HG02981 (cell line): ENCODE results near the gene AP4E1.
"Not testable (repeated sequence)": the region's sequence is repeated elsewhere in the genome, so short reads cannot be mapped to it uniquely, and the experiment has no call there.

Source experiments
- ATAC-seq: cut with Tn5 transposase; IDR thresholded peaks from one replicate; pipeline ENCODE4 v1.9.1; 2021; ENCODE audit warnings: mild to moderate bottlenecking, moderate library complexity; ENCODE audit not compliant: unreplicated experiment

The AP4E1 gene

DNA sequence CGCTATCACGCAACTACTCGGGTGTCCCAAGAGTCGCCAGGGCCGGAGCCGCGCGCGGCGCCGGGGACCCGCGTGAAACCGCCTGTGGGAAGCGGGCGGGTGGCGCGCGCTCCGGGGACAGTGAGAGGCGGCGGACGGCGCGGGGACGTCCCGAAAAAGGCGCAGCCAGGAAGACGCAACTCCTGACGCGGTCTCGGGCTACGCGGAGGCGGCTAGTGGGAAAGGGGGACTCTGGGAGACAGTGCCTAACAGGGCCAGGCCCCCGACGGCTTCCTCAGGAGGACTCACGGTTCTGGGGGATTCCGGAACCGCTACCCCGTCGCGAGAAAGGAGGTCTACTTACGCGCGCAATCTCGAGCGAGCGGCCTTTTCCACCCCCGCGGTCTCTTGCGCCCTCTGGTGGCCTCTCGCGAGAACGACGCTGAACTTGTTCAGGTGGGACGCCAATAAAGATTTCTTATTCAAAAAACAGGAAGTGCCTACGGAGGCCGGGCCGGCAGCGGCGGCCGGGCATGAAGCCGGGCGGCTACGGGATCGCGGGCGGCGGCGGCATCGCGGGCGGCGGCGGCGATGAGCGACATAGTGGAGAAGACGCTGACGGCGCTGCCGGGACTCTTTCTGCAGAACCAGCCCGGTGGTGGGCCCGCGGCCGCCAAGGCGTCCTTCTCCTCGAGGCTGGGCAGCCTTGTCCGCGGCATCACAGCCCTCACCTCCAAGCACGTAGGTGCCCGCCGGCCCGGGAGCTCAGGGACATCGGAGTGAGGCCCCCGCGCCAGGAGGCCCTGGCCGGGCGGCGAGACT is at the start of gene AP4E1:
Gene AP4E1, plus strand, starts transcription at position 475 of the 801 bp plus-strand sequence. Its CDS starts 96 bp downstream, at position 571.
- ATAC-seq: peak; percentile 46

DNA sequence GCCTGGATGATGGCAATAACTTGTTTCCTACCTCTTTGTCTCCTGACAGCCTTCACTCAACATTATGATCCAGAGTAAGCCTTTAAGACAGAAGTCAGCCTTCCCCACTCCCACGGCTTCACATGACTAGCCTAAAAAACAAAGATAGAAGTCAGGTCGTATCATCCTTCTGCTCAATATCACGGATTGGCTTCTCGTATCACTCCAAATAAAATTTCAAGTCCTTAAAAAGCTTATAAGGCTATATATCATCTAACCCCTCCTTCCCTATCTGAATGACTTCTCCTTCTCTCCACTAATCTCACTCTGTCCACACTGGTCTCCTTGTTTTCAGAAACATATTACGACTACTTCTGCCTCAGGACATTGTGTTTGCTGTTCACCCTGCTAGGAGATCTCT is 47.7 kb upstream of the AP4E1 start:
- no peak for ATAC-seq

DNA sequence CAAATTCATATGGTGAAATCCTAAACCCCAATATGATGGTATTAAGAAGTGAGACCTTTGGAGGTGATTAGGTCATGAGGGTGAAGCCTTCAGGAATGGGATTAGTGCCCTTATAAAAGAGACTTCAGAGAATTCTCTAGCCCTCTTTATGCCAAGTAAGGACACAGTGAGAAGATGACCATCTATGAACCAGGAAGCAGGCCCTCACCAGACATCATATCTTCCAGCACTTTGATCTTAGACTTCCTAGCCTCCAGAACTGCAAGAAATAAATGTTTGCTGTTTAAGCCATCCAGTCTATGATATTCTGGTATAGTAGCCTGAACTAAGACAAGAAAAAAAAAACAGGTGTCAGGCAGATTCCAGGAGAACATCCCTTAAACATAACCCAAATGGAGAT is 45.9 kb upstream of the AP4E1 start:
- ATAC-seq: no peak

DNA sequence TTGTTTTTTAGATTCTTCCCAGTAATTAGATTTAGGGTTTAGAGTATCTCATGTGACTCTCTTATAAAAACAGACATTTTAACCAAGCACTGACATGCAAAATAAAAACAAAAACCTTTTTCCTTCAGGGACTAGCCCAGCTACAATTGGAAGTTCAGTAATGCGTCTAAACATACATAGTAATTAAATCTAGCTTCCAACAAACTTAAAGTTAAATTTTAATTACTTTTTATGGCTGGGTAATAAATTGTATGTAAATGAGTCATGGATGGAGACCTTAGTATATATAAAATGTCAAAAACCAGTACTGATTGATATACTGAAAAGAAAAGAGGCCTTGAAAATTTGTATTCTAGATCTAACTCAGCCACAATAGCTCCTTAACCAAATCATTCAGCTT is 43.6 kb upstream of the AP4E1 start:
- ATAC-seq: no peak

DNA sequence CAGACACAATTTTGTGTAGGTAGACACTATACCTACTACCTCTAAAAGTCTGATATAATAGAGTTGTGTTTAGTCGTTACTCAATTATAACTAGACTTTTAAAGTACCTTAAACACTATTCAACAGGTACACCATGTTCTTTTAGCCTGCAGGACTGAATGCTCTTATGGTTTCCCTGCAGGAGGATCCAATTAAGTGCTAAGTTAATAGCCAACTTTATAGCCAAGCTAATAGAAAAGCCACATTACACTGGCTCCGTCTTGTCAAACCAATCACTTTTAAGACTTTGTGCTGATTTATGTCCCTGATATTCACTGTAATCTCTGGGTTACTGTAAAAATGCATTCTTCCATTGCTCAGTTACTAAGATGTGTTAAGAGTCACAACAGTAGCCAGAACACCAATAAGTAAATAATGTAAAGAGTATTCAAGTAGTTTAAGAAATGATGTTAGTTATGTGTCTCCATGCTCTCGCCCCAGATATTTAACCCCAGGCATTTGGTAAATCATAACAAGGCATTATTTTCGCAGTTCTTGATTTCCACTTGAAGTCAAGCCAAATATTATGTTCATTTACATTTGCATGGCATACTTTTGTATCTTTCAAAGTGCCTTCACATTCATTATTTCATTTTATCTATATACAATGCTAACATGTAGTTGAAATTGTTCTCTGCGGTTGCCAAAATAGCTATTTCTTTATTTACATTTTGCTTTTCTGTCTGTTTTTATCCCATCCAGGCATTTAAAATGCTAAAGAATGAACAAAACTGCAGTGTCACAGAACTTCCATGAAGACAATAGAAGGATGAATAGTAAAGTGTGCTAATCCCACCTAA is 42.7 kb upstream of the AP4E1 start:
- ATAC-seq: no peak

DNA sequence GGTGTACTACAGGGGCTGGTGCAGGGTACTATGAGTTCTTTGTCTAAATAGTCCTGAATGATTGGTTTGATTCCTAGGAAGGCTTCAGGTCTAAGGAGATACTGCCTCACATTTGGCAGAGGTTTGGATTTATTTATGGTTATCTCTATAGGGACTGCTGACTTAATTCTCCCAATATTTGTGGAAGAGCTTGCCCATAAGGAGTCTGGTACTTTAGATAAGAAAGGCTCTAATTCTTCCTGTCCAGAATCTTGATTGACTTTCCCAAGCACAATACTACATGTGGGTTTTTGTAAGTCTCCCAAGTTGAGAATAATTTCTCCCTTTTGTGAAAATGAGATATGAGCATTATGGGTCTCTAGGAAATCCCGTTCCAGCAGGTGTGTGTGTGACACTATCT is 36.7 kb upstream of the AP4E1 start:
- no peak for ATAC-seq

DNA sequence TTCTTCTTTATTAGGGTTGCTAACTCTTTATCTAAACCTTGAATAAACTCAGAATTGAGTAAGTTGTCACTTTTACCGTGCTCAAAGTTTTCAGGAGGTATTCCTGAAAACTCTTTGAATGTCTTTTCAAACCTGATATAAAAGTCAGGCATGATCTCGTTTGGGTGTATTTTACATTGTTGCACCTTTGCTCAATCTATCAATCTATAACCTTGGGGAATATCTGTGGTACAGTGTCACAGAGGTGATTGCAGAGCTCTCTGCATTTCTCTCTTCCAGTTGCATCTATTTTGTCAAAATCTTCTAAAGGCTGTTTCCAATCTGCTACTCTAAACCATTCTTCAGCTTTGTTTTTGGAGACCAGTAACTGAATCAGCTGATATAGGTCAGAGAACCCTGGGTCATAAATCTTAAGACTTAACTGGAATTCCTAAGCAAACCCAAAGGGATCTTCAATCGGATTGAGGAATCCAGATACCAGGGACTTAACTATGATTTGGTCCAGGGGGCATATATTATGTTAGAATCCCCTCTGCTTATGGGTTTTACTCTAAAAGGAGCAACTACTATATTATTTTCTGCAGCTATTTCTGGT is 35.6 kb upstream of the AP4E1 start:
- no peak for ATAC-seq

DNA sequence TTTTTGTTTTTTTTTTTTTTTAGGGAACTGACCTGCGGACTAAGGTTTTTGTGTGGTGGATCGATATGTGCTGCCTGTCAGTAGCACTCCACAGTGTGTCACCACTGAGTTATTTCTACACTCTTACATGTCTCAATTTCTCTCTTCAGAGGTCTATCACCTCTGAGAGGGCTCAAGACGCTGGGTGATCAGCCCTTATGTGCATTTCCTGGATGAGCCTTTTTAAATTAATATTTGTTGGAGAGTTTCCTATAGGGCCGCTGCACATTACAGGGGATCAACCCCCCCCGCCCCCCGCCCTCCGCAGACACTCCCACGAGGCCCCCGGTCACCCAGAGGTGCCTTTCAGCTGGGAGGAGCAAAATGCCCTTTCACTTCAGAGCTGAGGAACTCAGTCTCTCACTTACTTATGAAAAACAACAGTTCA is 34.5 kb upstream of the AP4E1 start:
- no peak for ATAC-seq

DNA sequence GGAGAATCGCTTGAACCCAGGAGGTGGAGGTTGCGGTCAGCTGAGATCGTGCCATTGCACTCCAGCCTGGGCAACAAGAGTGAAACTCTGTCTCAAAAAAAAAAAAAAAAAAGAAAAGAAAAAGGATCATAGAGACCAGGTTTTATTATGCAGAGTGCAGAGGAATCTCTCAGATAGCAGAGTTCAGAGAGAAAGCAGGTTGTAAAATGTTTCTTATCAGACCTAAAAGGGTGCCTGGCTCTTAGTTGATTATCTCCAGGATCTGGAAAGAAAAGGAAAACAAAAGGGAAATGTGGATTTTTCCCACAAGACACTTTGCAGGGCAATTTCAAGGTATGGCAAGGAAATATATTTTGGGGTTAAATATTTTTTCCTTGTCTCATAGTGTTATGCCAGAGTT is 33.2 kb upstream of the AP4E1 start:
- ATAC-seq: not testable (repeated sequence)

DNA sequence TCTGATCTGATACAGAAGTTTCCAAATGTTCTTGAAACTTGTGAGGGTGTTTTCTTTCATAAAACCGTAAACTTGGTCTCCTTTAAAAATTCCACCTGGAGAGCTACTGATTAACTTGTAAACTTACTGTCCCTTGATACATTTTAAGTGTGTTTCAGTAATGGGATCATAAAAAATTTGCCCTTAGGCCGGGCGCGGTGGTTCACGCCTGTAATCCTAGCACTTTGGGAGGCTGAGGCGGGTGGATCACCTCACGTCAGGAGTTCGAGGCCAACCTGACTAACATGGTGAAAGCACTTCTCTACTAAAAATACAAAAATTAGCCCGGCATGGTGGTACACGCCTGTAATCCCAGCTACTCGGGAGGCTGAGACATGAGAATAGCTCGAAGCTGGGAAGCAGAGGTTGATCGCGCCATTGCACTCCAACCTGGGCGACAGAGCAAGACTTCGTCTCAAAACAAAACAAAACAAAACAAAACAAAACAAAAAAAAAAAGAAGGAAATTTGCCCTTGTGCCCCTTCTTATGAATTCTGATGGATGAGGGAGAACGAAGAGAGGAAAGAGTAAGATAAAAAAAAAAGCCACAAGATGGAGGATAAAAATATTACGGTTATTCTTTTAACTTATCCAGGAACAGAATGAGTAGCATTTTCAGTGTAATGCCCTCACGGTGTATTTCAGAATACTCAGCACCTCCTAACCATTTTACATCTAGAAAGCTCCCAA is 32.1 kb upstream of the AP4E1 start:
- ATAC-seq: no peak

DNA sequence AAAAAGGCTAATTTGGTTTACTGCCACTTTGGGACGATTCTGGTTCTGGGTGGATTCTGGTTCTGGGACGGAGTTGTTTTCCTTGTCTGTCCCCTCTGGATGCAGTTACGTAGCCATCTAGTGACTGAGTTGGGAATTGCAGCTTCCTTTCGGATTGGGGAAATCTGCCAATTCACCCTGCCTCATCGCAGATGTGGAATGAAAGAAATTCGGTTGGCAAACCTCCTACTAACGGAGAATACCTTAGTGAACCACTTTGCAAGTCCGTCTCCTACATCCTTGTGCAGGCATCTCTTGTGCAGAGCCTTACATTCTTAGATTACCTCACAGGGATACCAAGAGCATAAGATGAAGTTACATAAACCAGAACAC is 31.5 kb upstream of the AP4E1 start:
- no peak for ATAC-seq

DNA sequence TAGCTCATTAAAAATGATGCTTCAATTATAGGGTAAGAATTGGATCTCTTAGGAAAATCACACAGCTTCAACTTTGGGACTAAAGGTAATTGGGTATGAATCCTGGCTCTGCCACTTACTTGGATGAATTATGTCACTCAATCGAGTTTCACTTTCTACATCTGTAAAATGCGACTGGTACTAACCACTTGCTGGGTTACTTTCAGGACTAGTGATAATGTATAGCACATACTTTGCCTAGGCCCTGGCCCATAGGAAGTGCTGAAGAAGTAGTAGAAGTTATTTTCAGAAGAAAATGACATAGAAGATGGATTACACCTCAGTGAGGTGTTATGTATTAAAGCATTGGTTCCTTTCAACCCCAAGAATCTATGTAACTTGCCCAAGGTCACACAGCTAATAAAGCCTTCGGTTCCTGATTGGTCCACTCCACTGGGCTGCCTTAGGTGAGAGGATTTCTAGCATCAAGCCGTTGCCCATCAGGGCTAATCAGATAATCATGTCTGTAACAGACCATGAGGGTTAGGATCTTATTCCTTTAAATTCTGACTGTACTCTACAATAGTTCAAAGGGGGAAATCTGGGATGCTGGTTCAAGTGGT is 29.4 kb upstream of the AP4E1 start:
- ATAC-seq: peak; percentile 58

DNA sequence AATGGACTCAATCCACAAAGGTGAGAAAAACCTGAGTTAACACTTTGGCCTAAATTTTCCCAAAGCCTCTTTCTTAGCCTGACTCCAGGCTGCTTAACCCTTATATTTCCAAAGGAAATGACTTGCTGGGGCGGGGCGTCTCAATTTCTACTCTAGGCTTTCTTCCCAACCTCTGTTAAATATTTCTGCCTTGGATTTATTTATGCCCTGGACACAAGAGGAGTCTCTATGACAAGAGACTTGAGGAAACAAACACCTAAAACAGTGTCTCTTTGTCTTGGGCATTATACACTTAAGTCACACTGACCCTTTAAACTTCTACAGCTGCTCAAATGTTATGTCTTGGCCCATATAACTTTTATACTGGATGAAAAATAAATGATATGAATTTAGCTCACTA is 28.3 kb upstream of the AP4E1 start:
- no peak for ATAC-seq

DNA sequence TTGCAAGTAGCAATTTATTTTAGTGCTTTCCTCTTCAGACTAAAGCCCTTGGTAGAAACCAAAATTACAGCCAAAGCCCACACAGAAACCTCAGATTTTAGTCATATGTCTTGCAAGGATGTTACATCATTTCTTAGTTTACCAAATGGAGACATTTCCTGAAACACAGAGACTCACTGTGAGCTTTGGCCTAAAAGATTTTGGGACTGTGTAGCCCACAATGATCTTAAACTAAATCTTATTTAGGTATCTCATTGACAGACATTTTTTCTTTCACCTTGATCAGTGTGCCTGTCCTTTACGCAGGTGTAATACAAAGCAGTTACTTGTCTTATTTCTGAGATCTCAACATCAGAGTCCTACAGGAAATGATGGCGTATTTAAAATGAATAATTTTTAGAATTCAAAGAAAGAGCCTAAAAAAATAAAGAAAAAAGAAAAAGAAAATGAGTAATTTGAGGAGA is 27.8 kb upstream of the AP4E1 start:
- no peak for ATAC-seq

DNA sequence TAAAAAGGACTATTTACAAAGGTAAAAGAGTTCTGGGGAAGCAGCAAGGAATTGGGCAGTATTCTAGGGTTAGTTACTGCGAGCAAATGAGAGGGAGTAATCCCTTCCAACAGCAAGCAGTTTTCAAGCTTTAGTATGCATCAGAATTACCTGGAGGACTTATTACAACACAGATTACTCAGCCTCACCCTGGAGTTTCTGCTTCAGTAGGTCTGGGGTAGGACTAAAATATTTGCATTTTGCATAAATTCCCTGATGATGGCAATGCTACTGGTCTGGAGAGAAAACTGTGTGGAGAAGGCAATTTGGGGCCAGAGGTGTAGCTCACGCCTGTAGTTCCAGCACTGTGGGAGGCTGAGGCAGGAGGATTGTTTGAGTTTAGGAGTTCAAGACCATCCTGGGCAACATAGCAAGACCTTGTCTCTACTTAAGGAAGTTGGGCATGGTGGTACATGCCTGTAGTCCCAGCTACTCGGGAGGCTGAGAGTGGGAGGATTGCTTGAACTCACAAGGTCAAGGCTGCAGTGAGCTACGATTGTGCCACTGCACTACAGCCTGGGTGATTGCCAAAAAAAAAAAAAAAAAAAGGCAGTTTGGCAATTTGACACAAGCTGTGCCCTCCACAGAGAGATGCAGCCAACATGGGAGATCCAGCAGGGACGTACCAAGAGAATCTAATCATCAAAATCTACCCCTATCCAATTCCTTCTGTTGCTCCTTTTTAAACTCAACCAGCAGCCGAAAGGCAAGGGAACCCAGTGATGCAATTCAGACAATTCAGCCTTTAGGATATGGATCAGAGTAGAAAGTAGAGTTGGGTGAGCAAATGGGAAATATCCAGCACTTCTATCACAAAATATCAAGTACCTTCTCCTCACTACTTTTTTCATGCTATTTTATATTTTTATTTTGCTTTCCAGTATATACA is 27.1 kb upstream of the AP4E1 start:
- no peak for ATAC-seq

DNA sequence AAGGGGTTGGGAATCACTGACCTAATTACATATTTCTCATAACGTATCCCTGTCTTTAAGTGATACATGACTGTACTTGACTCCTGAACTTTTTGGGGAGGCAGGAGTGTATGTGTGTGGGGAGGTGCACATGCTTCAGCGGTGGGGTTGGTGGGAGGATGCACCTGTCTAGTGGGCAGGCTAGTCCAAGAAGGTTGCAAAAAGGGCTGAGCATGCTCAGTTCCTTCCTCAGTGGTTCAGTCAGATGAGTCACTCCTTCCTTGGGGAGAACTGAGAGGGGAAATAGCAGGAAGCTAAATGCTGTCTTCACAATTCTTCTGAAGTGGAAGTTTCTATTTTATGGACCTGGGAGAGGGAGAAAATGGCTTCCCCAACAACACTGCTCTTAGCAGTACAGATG is 24.6 kb upstream of the AP4E1 start:
- no peak for ATAC-seq

DNA sequence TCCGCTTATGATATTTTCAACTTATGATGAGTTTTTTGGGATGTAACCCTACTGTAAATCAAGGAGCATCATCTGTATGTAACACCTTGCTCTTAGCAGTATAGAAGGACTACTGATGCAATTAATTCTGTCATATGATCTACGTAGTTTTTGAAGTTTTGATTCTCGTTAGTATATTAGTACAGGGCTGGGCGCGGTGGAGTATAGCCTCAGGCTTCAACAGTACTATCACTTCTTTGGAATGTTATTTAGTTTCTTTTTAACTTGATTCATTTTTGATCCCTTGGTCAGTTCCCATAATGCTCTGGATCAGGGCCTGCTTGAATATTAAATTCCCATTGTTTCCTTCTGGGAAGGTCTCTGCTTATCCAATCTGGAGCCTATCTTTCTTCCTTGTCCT is 23.9 kb upstream of the AP4E1 start:
- no peak for ATAC-seq

DNA sequence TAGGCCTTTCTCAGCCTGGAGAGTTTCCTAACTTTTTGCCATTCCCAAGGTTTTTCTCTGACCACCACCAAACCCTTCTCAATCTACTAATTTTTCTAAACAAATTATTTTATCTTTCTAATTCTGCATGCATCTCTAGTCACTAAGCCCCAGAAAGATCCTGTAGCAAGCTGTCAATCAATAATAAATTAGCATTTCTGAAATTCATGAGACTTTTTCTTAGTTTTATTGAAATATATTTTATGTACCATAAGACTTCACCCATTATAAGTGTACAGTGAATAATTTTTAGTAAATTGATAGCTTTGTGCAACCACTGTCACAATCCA is 22.4 kb upstream of the AP4E1 start:
- no peak for ATAC-seq

DNA sequence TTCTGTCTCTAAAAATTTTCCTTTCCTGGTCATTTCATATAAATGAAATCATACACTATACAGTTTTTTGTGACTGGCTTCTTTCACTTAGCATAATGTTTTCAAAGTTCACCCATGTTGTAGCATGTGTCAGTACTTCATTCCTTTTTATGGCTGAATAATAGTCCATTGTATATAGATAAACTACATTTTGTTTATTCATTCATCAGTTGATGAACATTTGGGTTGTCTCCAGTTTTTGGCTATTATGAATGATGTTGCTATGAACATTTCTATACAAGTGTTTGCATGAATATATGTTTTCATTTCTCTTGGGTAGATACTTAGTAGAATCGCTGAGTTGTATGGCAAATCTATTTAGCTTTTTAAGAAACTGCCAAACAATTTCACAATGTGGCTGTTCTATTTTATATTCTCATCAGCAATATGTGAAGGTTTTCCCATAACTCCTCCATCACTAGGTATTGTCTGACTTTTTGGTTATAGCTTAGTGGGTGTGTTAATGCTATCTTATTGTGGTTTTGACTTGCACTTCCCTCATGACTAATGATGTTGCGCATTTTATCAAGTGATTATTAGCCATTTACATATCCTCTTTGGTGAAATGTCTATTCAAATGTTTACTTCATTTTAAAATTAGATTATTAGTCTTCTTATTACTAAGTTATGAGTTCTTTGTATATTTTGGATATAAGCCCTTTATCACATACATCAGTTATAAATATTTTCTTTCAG is 21.7 kb upstream of the AP4E1 start:
- ATAC-seq: no peak
